HG03097 (cell line): ENCODE measurements around the gene DAPK1.
"Not testable (repeated sequence)": the region's sequence is repeated elsewhere in the genome, so short reads cannot be mapped to it uniquely, and the experiment has no call there.

Experiments used
- ATAC-seq: cut with Tn5 transposase; IDR thresholded peaks from one replicate; pipeline ENCODE4 v1.9.1; 2021; ENCODE audit not compliant: unreplicated experiment, low FRiP score

The DAPK1 gene

GRCh38 chr9:87498046-87498810 lies 561 bp downstream of the DAPK1 start:
- no peak for ATAC-seq

- no peak for ATAC-seq
Observed at GRCh38 chr9:87498811-87499360, 1.2 kb downstream of the DAPK1 start.

- peak; percentile 34 for ATAC-seq
Observed at GRCh38 chr9:87499424-87500017, 1.9 kb downstream of the DAPK1 start.

- no peak for ATAC-seq
Observed at GRCh38 chr9:87500491-87501270, 3.0 kb downstream of the DAPK1 start.

- ATAC-seq: not testable (repeated sequence)
Observed at GRCh38 chr9:87501271-87501656, 3.6 kb downstream of the DAPK1 start.

GRCh38 chr9:87501806-87502205 lies 4.1 kb downstream of the DAPK1 start:
- ATAC-seq: no peak

GRCh38 chr9:87502391-87503221 lies 4.9 kb downstream of the DAPK1 start:
- ATAC-seq: no peak

GRCh38 chr9:87503430-87503829 lies 5.8 kb downstream of the DAPK1 start:
- no peak for ATAC-seq

- ATAC-seq: no peak
Observed at GRCh38 chr9:87503927-87504326, 6.3 kb downstream of the DAPK1 start.

GRCh38 chr9:87504938-87505337 lies 7.3 kb downstream of the DAPK1 start:
- ATAC-seq: no peak

GRCh38 chr9:87505869-87506678 lies 8.4 kb downstream of the DAPK1 start:
- no peak for ATAC-seq

GRCh38 chr9:87507576-87507975 lies 9.9 kb downstream of the DAPK1 start:
- no peak for ATAC-seq

- no peak for ATAC-seq
Observed at GRCh38 chr9:87510252-87510683, 12.6 kb downstream of the DAPK1 start.

- ATAC-seq: no peak
Observed at GRCh38 chr9:87512311-87512710, 14.6 kb downstream of the DAPK1 start.

GRCh38 chr9:87513161-87513560 lies 15.5 kb downstream of the DAPK1 start:
- no peak for ATAC-seq

- no peak for ATAC-seq
Observed at GRCh38 chr9:87513880-87514535, 16.3 kb downstream of the DAPK1 start.

- no peak for ATAC-seq
Observed at GRCh38 chr9:87515006-87515405, 17.3 kb downstream of the DAPK1 start.

- no peak for ATAC-seq
Observed at GRCh38 chr9:87515588-87516221, 18.0 kb downstream of the DAPK1 start.
